Esophagus squamous epithelium (tissue), 4 donors: ENCODE measurements around the gene MSMP.

Source experiments
- POLR2A ChIP-seq, 4 donors: fragments of 450-650 bp; IDR thresholded peaks; one replicate each; pipeline ENCODE4 v1.6.1; 2017; ENCODE audit warnings: antibody characterized with exemption in 4 of 4, mild to moderate bottlenecking in 4 of 4, moderate library complexity in 3 of 4
- TF ChIP-seq, protein P1 (sequence below), 6 experiments: fragments of 450-650 bp in 4 of 6; fragments of 200-600 bp in 2 of 6; sonication (generic) in 2 of 6; IDR thresholded peaks; one replicate each; pipeline ENCODE4 v1.5.1; 2016 to 2019; ENCODE audit warnings: antibody characterized with exemption in 6 of 6, mild to moderate bottlenecking in 4 of 6, moderate library complexity in 4 of 6

DNA sequence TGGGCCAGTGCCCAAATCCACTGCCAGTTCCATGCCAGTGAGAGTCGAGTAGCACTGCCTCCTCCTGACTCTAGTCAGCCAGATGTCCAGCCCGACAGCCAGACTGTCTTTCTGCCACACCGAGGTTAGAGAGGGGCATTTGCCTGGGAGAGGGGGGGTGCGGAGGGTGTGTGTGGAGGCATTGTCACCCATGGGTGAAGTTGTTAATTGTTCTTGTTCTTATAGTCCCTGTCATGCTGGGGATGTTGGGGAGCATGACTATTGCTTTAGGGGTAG, 3.9 kb downstream of the MSMP start:
- TF ChIP-seq POLR2A (IDR thresholded peaks at IDR 0.05): no peak
- TF ChIP-seq, protein P1, sequence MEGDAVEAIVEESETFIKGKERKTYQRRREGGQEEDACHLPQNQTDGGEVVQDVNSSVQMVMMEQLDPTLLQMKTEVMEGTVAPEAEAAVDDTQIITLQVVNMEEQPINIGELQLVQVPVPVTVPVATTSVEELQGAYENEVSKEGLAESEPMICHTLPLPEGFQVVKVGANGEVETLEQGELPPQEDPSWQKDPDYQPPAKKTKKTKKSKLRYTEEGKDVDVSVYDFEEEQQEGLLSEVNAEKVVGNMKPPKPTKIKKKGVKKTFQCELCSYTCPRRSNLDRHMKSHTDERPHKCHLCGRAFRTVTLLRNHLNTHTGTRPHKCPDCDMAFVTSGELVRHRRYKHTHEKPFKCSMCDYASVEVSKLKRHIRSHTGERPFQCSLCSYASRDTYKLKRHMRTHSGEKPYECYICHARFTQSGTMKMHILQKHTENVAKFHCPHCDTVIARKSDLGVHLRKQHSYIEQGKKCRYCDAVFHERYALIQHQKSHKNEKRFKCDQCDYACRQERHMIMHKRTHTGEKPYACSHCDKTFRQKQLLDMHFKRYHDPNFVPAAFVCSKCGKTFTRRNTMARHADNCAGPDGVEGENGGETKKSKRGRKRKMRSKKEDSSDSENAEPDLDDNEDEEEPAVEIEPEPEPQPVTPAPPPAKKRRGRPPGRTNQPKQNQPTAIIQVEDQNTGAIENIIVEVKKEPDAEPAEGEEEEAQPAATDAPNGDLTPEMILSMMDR (IDR thresholded peaks at IDR 0.05): no peak
